Measurements from ENCODE around the gene HIPK2.

HIPK2 gene

DNA sequence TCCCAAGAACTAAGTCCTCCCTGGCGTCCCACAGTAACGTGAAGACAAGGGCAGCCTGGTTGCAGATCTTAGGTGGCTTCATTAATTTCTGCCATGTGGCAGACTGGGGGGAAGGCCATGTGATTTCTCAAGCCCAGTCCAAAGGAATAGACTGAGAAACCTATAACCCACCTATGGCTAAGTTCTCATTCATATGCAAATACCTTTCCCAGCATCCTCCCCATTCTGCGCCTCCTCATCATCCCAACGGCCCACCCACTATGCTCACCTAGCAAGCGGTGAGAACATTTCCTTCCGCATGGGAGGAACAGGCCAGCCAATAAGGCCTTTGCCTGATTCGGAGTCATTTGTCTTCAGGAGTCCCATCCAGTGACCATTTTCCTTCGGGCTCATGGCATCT is 262.5 kb downstream of the HIPK2 start:
- no peak for DNase-seq (ENCODE audit: insufficient read length, low spot score)
- no peak for FAIRE-seq
- TF ChIP-seq, protein P1, sequence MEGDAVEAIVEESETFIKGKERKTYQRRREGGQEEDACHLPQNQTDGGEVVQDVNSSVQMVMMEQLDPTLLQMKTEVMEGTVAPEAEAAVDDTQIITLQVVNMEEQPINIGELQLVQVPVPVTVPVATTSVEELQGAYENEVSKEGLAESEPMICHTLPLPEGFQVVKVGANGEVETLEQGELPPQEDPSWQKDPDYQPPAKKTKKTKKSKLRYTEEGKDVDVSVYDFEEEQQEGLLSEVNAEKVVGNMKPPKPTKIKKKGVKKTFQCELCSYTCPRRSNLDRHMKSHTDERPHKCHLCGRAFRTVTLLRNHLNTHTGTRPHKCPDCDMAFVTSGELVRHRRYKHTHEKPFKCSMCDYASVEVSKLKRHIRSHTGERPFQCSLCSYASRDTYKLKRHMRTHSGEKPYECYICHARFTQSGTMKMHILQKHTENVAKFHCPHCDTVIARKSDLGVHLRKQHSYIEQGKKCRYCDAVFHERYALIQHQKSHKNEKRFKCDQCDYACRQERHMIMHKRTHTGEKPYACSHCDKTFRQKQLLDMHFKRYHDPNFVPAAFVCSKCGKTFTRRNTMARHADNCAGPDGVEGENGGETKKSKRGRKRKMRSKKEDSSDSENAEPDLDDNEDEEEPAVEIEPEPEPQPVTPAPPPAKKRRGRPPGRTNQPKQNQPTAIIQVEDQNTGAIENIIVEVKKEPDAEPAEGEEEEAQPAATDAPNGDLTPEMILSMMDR (IDR thresholded peaks at IDR 0.05; ENCODE audit: insufficient read depth, missing control alignments), result no peak

All from D721Med (cell line).